Endodermal cell (in vitro differentiated cells): ENCODE measurements around the gene CDC42SE2. TPM values are rescaled to one million over a fixed set of nuclear protein-coding genes. Genes with fewer than 3 reads are reported as not detected.

ENCODE experiments used
- DNase-seq: peaks from one replicate; pipeline ENCODE4 v3.0.0-alpha.2; 2017
- H3K27ac ChIP-seq: 2 replicates; pipeline ENCODE4 v1.5.1; 2013; ENCODE audit warnings: mild to moderate bottlenecking, low read depth, low read length, moderate library complexity
- H3K27me3 ChIP-seq: 2 replicates; pipeline ENCODE4 v1.6.1; 2013; ENCODE audit warnings: mild to moderate bottlenecking, low read length, moderate library complexity; ENCODE audit not compliant: insufficient read depth, control insufficient read depth, poor library complexity, severe bottlenecking
- H3K36me3 ChIP-seq: 2 replicates; pipeline ENCODE4 v1.7.0; 2013; ENCODE audit warnings: mild to moderate bottlenecking, low read length, moderate library complexity; ENCODE audit not compliant: control insufficient read depth, insufficient read depth
- H3K4me1 ChIP-seq: one replicate; pipeline ENCODE4 v1.7.0; 2013; ENCODE audit warnings: low read length; ENCODE audit not compliant: control insufficient read depth, insufficient read depth
- H3K4me3 ChIP-seq: 2 replicates; pipeline ENCODE4 v1.5.1; 2013; ENCODE audit warnings: mild to moderate bottlenecking, low read length, moderate library complexity
- H3K9ac ChIP-seq: 2 replicates; pipeline ENCODE4 v1.6.1; 2013; ENCODE audit warnings: mild to moderate bottlenecking, low read length, moderate library complexity; ENCODE audit not compliant: poor library complexity, severe bottlenecking; ENCODE audit errors: extremely low read depth
- H3K9me3 ChIP-seq: 2 replicates; pipeline ENCODE4 v1.6.1; 2013; ENCODE audit warnings: mild to moderate bottlenecking, low read length, moderate library complexity; ENCODE audit not compliant: control insufficient read depth
- H3K27ac Mint-ChIP-seq: 2 replicates; pipeline ENCODE4 v1.8.0; 2020; ENCODE audit warnings: mixed read lengths
- H3K27me3 Mint-ChIP-seq: 2 replicates; pipeline ENCODE4 v1.8.0; 2021; ENCODE audit warnings: mild to moderate bottlenecking, mixed read lengths; ENCODE audit not compliant: insufficient read depth
- H3K36me3 Mint-ChIP-seq: 2 replicates; pipeline ENCODE4 v1.8.0; 2020; ENCODE audit warnings: low read depth, mixed read lengths
- H3K4me1 Mint-ChIP-seq: 2 replicates; pipeline ENCODE4 v1.8.0; 2020; ENCODE audit warnings: mixed read lengths
- H3K4me3 Mint-ChIP-seq: 2 replicates; pipeline ENCODE4 v1.8.0; 2020; ENCODE audit warnings: mild to moderate bottlenecking, moderate library complexity, mixed read lengths
- H3K9me3 Mint-ChIP-seq: 2 replicates; pipeline ENCODE4 v1.8.0; 2020; ENCODE audit warnings: mild to moderate bottlenecking, mixed read lengths
- WGBS, 2 experiments: methylation state at CpG; one replicate each; pipeline versions ENCODE4 v1.1.5 to v1.1.7; 2013; ENCODE audit warnings: missing lambda C conversion rate in 2 of 2, mixed read lengths in 1 of 2; ENCODE audit not compliant: insufficient coverage in 1 of 2, insufficient read length in 1 of 2; 5-methylcytosine and 5-hydroxymethylcytosine counted together
- total RNA-seq, 2 donors: library from RNA; stranded (reverse); fragmentation: NEBNext Ultra II Directional in 1 of 2; extraction: Animal tissue kit (Norgen Biotek cat#: 25700) in 1 of 2; gene quantifications; 2 replicates in 1 of 2; 3 replicates in 1 of 2; pipeline ENCODE4 v1.2.1, GENCODE V29; 2021
- TF ChIP-seq, protein P1 (sequence below): fragments of 200-600 bp; sonication (generic); conservative IDR thresholded peaks from 2 replicates; pipeline ENCODE4 v1.5.0; 2021; ENCODE audit warnings: antibody characterized with exemption, mild to moderate bottlenecking

CDC42SE2 gene
- total RNA-seq, 2 donors from 2014 or later, result 28.6 to 36.4 TPM

DNA sequence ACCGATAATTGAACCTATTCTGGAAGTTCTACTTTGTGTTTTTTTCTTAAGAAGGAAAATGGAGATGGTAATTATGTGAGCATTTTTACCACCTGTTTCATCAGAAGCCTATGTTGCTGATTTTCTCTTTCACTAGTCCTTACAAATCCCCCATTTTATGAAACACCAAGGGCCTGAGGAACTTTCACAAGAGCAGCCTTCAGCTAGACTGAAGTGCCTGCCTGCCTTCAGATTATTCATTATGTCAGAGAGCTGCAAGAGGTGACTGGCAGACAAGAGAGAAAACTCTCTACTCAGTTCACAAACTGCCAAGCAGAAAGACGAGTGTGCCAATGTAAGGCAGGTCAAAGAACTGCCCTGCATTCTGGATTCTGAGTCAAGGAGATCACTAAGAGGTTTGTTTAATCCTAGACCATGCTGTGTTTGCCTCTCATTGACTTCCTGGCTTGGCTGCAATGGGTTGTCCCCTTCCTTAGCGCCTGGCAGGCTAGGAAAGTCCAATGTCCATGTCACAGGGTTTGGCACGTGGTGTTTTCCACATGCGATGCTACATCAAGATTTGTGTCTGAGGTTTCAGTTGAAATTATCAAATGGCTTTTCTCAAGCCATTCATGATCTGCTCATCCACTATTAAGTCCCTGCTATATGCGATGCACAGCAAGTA is 143.3 kb downstream of the CDC42SE2 start:
- Histone ChIP-seq H3K36me3 (peaks cover 57% of the 10 kb centered on the region), H3K27me3 (no peaks in the 10 kb centered on the region), H3K9me3 (peaks cover 10% of the 10 kb centered on the region), H3K4me3 (no peak overlapping the region), H3K27ac (no peak overlapping the region), H3K9ac (no peak overlapping the region), H3K4me1 (no peaks in the 10 kb centered on the region)
- Mint-ChIP-seq H3K9me3 (peaks cover 12% of the 10 kb centered on the region), H3K27me3 (no peaks in the 10 kb centered on the region), H3K27ac (no peak overlapping the region), H3K4me1 (peaks cover 5% of the 10 kb centered on the region), H3K36me3 (peaks cover 56% of the 10 kb centered on the region), H3K4me3 (no peak overlapping the region)
- TF ChIP-seq, protein P1, sequence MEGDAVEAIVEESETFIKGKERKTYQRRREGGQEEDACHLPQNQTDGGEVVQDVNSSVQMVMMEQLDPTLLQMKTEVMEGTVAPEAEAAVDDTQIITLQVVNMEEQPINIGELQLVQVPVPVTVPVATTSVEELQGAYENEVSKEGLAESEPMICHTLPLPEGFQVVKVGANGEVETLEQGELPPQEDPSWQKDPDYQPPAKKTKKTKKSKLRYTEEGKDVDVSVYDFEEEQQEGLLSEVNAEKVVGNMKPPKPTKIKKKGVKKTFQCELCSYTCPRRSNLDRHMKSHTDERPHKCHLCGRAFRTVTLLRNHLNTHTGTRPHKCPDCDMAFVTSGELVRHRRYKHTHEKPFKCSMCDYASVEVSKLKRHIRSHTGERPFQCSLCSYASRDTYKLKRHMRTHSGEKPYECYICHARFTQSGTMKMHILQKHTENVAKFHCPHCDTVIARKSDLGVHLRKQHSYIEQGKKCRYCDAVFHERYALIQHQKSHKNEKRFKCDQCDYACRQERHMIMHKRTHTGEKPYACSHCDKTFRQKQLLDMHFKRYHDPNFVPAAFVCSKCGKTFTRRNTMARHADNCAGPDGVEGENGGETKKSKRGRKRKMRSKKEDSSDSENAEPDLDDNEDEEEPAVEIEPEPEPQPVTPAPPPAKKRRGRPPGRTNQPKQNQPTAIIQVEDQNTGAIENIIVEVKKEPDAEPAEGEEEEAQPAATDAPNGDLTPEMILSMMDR, result no peak
- no peak for DNase-seq
- WGBS, 2 experiments, result 88 to 95% methylated on average over 4 to 5 of the region's 6 CpGs

DNA sequence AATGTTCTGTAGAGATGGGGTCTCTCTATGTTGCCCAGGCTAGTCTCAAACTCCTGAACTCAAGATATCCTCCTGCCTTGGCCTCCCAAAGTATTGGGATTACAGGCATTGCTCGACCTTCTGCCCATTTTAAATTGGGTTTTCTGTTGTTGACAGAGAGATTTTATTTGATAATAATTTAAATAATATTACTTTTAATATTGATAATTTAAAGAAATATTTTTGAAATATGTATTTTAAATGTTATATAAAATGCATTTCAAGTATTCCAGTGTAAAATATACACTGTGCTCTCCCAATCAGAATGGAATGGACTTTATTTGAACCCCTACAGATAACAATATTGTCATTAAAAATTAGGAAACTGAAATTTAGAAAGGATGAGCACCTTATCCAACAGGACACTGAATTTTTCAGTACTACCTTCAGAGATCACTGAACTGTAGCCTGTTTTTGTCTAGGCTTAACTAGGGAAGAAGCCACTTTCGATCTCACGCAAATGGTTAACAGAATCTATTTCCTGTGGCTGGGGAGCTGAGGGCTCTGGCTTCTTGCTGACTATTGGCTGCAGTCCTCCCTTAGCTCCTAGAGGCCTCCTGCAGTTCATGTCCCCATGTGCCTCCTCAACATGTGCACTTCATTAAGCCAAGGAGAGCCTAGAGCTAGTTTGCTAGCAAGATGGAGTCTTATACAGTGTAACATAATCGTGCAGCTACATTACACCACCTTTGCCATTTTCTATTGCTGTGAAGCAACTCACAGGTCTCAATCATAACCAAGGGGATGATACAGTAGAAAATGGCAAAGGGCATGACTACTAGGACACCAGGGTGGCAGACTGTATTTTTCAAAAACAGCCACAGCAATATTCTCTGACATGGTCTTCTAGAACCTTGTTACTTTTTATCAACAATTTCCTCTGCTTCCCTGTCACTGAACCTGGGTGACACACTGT is 150.0 kb downstream of the CDC42SE2 start:
- no peak overlapping the region for H3K27ac ChIP-seq
- no peaks in the 10 kb centered on the region for H3K4me1 ChIP-seq
- H3K9ac ChIP-seq, result no peak overlapping the region
- no peak for DNase-seq
- no peak overlapping the region for H3K27ac Mint-ChIP-seq
- H3K4me1 Mint-ChIP-seq, result peaks cover 1% of the 10 kb centered on the region
- peaks cover 2% of the 10 kb centered on the region for H3K9me3 Mint-ChIP-seq
- H3K36me3 Mint-ChIP-seq, result peaks cover 22% of the 10 kb centered on the region
- no peaks in the 10 kb centered on the region for H3K27me3 ChIP-seq
- no peaks in the 10 kb centered on the region for H3K27me3 Mint-ChIP-seq
- 99 to 100% methylated on average over 3 of the region's 4 CpGs for WGBS, 2 experiments
- H3K36me3 ChIP-seq, result peaks cover 24% of the 10 kb centered on the region
- no peak overlapping the region for H3K4me3 ChIP-seq
- TF ChIP-seq, protein P1, result no peak
- H3K9me3 ChIP-seq, result no peaks in the 10 kb centered on the region
- no peak overlapping the region for H3K4me3 Mint-ChIP-seq

DNA sequence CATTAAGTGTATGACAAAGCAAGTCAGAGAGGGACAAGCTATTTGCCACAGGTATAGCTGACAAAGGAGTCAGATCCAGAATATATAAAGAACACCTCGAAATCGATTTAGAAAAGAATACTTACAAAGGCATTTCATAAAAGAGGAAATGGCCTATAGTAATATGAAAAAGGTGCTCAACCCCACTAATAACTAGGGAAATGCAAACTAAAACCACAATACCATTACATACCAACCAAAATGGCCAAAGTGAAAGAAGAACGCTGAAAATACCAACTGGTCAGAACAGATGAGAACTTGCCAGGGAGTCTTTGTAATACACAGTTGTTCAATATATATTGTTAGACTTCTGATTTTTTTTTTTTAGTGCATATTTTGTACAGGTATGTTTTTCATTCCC is 152.9 kb downstream of the CDC42SE2 start:
- TF ChIP-seq, protein P1, result no peak
- H3K9ac ChIP-seq, result no peak overlapping the region
- no peaks in the 10 kb centered on the region for H3K27me3 Mint-ChIP-seq
- no peaks in the 10 kb centered on the region for H3K27me3 ChIP-seq
- H3K27ac ChIP-seq, result no peak overlapping the region
- no peak overlapping the region for H3K4me3 ChIP-seq
- WGBS, 2 experiments, result 94% methylated on average over 3 of the region's 3 CpGs; no CpG with 5 or more reads in 1 of the 2 experiments
- peaks cover 16% of the 10 kb centered on the region for H3K36me3 ChIP-seq
- H3K36me3 Mint-ChIP-seq, result peaks cover 18% of the 10 kb centered on the region
- no peaks in the 10 kb centered on the region for H3K9me3 Mint-ChIP-seq
- H3K4me3 Mint-ChIP-seq, result no peak overlapping the region
- peaks cover 1% of the 10 kb centered on the region for H3K4me1 Mint-ChIP-seq
- H3K4me1 ChIP-seq, result no peaks in the 10 kb centered on the region
- H3K9me3 ChIP-seq, result no peaks in the 10 kb centered on the region
- H3K27ac Mint-ChIP-seq, result no peak overlapping the region
- no peak for DNase-seq
